Measurements from ENCODE around the gene RASD1. TPM values are rescaled to one million over a fixed set of nuclear protein-coding genes. Genes with fewer than 3 reads are reported as not detected.
A peak's percentile ranks its signal among the peaks of the same experiment; 100 is the strongest.

RASD1 gene
- total RNA-seq, 5 donors from 2014 or later (not counting 1 experiment from before 2014, with no cell fraction given) = 0.70 to 2.9 (median 2.0) TPM

DNA sequence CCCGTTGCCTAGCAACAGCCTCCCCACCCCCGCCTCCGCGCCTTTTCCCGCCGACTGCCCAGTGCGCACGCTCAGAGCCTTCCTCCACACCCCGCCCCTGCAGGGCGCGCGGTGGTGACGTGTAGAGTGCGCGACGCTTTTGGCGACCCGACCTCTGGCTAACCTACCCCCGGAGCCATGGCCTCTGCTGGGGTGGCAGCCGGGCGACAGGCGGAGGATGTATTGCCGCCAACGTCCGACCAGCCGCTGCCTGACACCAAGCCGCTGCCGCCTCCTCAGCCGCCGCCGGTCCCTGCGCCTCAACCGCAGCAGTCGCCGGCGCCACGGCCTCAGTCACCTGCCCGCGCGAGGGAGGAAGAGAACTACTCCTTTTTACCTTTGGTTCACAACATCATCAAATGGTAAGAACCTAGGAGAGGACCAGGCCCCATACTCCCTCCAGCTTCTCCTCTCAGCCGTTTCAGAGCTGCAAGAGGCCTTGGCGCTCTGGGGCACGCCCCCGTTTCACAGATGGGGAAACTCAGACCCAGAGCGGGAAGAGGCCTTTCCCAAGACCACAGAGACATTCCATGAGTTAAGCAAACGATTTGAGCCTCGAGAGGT, 19.2 kb downstream of the RASD1 start, which contains the start of gene MED9:
Gene MED9, plus strand, starts transcription at position 136 of the 603 bp plus-strand sequence. Its CDS starts 42 bp downstream, at position 178.
- peaks cover 42 to 51% (median 49%) of the 10 kb centered on the region in 3 donors for H3K4me1 Mint-ChIP-seq
- H3K9me3 ChIP-seq = no peaks in the 10 kb centered on the region
- peak within 1 kb of the TSS; percentile 88 to 92 (median 89) for H3K4me3 Mint-ChIP-seq
- H3K36me3 Mint-ChIP-seq = peaks cover 11% of the 10 kb centered on the region
- H3K9me3 Mint-ChIP-seq = no peaks in the 10 kb centered on the region
- H3K4me3 ChIP-seq (ENCODE audit: control insufficient read depth in 1 of 2, extremely low read depth in 1 of 2, low read length in 1 of 2) = peak within 1 kb of the TSS; percentile 82 to 88
- H3K27me3 Mint-ChIP-seq = peaks cover 0 to 7% of the 10 kb centered on the region in 2 donors
- peak; percentile 86 to 98 (median 92) for DNase-seq
- ATAC-seq (replicated peaks in 1 of 4) = peak; percentile 97 to 98 (median 97)
- peak within 1 kb of the TSS; percentile 82 to 83 for H3K27ac Mint-ChIP-seq
- H3K27ac ChIP-seq (ENCODE audit: low read length) = peak within 1 kb of the TSS; percentile 72
- H3K36me3 ChIP-seq (ENCODE audit: control insufficient read depth in 2 of 2, extremely low read depth in 1 of 2, insufficient read depth in 1 of 2, low read length in 1 of 2) = peaks cover 0 to 2% of the 10 kb centered on the region in 2 donors
- POLR2A ChIA-PET = no interaction called here
- H3K27me3 ChIP-seq (replicated peaks in 1 of 2; ENCODE audit: control insufficient read depth in 2 of 2, extremely low read depth in 1 of 2, insufficient read depth in 2 of 2, low read length in 1 of 2) = no peaks in the 10 kb centered on the region
- CTCF ChIA-PET = no interaction called here
- peaks cover 17 to 28% of the 10 kb centered on the region in 2 experiments for H3K4me1 ChIP-seq (ENCODE audit: control insufficient read depth in 1 of 2, extremely low read depth in 1 of 2, insufficient read depth in 2 of 2, low read length in 2 of 2)
- WGBS (ENCODE audit: insufficient coverage) = 0% methylated on average over 37 of the region's 47 CpGs

DNA sequence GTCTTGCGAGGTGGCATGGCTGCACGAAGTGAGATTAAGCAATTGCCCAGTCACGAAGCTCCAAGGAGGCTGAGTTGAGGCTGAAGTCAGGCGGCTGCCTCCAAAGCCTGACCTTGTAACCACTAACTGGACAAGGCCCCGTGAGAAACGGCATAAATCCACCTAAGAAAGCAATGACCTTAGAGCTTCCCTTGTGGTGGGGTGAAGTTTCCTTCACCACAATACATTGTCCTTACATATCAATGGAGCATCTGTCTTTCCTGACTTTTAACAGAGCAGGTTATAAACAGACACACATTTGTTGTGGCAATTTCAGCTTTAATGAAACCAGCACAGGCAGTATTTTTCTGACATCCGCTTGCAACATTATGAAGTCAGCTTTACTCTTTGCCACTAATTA, 21.9 kb downstream of the RASD1 start:
- no peaks in the 10 kb centered on the region for H3K36me3 Mint-ChIP-seq
- H3K4me1 Mint-ChIP-seq = peaks cover 22 to 28% (median 24%) of the 10 kb centered on the region in 3 donors
- Histone ChIP-seq H3K27ac (ENCODE audit: low read length) (no peak overlapping the region), H3K4me3 (ENCODE audit: control insufficient read depth in 1 of 2, extremely low read depth in 1 of 2, low read length in 1 of 2) (no peak overlapping the region), H3K27me3 (replicated peaks in 1 of 2; ENCODE audit: control insufficient read depth in 2 of 2, extremely low read depth in 1 of 2, insufficient read depth in 2 of 2, low read length in 1 of 2) (peaks cover 0 to 14% of the 10 kb centered on the region in 2 experiments), H3K9me3 (no peaks in the 10 kb centered on the region), H3K36me3 (ENCODE audit: control insufficient read depth in 2 of 2, extremely low read depth in 1 of 2, insufficient read depth in 1 of 2, low read length in 1 of 2) (no peaks in the 10 kb centered on the region), H3K4me1 (ENCODE audit: control insufficient read depth in 1 of 2, extremely low read depth in 1 of 2, insufficient read depth in 2 of 2, low read length in 2 of 2) (peaks cover 13 to 23% of the 10 kb centered on the region in 2 experiments)
- CTCF ChIA-PET = no interaction called here
- ATAC-seq (replicated peaks in 1 of 4) = no peak
- no peaks in the 10 kb centered on the region for H3K9me3 Mint-ChIP-seq
- POLR2A ChIA-PET = no interaction called here
- H3K27me3 Mint-ChIP-seq = peaks cover 0 to 19% of the 10 kb centered on the region in 2 donors
- no peak for DNase-seq
- WGBS (ENCODE audit: insufficient coverage) = 86% methylated on average over 3 of the region's 7 CpGs
- H3K4me3 Mint-ChIP-seq = no peak overlapping the region
- no peak overlapping the region for H3K27ac Mint-ChIP-seq

DNA sequence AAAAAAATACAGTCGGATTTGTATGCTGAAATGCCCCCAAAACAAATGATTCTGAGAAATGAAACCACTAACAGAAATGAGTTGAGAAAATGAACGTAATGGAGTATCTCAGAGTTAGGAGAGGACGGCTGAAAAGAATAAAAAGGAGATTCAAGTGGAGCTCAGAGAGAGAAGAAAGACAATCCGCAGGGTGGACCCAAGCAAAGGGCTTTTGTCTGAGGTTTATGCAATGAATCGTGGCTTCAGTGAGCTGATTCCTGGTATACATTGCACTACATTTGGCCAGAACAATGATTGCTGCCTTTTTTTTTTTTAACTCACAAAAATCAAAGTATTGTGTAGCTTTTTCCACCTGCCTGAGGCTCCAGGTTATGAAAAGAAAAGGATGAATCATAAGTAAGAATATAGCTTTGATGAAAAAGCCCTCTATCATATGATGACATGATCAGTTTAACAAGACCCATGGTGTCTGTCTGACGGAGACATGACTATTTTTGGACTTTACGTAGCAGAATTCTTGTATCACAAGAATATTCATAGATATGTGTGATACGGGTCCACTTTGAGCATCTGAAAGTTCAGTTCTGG, 23.8 kb downstream of the RASD1 start:
- no peak overlapping the region for H3K4me3 ChIP-seq (ENCODE audit: control insufficient read depth in 1 of 2, extremely low read depth in 1 of 2, low read length in 1 of 2)
- POLR2A ChIA-PET = interaction anchor here in 1 of 2 donors (0.7 kb wide), 1 partner anchor 272 kb away, joined by 3 read pairs; no protein-coding TSS in a partner anchor
- no peaks in the 10 kb centered on the region for H3K36me3 Mint-ChIP-seq

DNA sequence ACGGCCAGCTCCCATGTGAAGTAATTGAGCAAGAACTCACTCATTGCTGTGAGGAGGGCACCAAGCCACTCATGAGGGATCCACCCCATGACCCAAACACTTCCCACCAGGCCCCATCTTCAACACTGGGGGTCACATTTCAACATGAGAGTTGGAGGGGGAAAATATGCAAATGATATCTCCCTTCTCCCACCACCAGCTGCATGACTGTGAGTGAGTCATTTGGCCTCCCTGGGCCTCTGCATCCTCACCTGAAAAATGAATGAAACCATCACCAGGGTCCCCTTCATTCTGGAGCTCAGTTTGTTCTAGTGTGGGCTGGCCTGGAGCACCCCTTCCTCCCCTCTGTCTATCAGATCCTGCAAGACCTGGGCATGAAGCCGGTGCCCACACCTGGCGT, 26.2 kb downstream of the RASD1 start:
- H3K4me3 ChIP-seq (ENCODE audit: control insufficient read depth in 1 of 2, extremely low read depth in 1 of 2, low read length in 1 of 2) = no peak overlapping the region
- Mint-ChIP-seq H3K9me3 (no peaks in the 10 kb centered on the region), H3K4me1 (no peaks in the 10 kb centered on the region), H3K36me3 (no peaks in the 10 kb centered on the region), H3K27ac (no peak overlapping the region), H3K27me3 (peaks cover 2 to 32% of the 10 kb centered on the region in 2 donors), H3K4me3 (no peak overlapping the region)
- ChIA-PET POLR2A (no interaction called here), CTCF (interaction anchor here in 1 of 2 donors (0.5 kb wide), 1 partner anchor 746 kb away, joined by 3 read pairs; no protein-coding TSS in a partner anchor)
- DNase-seq (no peak), ATAC-seq (replicated peaks in 1 of 4) (no peak)
- WGBS (ENCODE audit: insufficient coverage) = no CpG with 5 or more reads among the region's 3 CpGs
- H3K27ac ChIP-seq (ENCODE audit: low read length) = no peak overlapping the region
- no peaks in the 10 kb centered on the region for H3K4me1 ChIP-seq (ENCODE audit: control insufficient read depth in 1 of 2, extremely low read depth in 1 of 2, insufficient read depth in 2 of 2, low read length in 2 of 2)
- peaks cover 0 to 23% of the 10 kb centered on the region in 2 experiments for H3K27me3 ChIP-seq (replicated peaks in 1 of 2; ENCODE audit: control insufficient read depth in 2 of 2, extremely low read depth in 1 of 2, insufficient read depth in 2 of 2, low read length in 1 of 2)
- no peaks in the 10 kb centered on the region for H3K9me3 ChIP-seq
- no peaks in the 10 kb centered on the region for H3K36me3 ChIP-seq (ENCODE audit: control insufficient read depth in 2 of 2, extremely low read depth in 1 of 2, insufficient read depth in 1 of 2, low read length in 1 of 2)

More for the DNA sequence above, 23.8 kb downstream of the RASD1 start:
- CTCF ChIA-PET = interaction anchor here in 1 of 2 donors (1.0 kb wide), 1 partner anchor 24 kb away, joined by 5 read pairs; no protein-coding TSS in a partner anchor
- no peaks in the 10 kb centered on the region for H3K9me3 Mint-ChIP-seq
- H3K27ac Mint-ChIP-seq = no peak overlapping the region
- H3K36me3 ChIP-seq (ENCODE audit: control insufficient read depth in 2 of 2, extremely low read depth in 1 of 2, insufficient read depth in 1 of 2, low read length in 1 of 2) = no peaks in the 10 kb centered on the region
- DNase-seq (no peak), ATAC-seq (replicated peaks in 1 of 4) (no peak)
- H3K27me3 Mint-ChIP-seq = peaks cover 0 to 25% of the 10 kb centered on the region in 2 donors
- peaks cover 7 to 10% (median 7%) of the 10 kb centered on the region in 3 donors for H3K4me1 Mint-ChIP-seq
- no peak overlapping the region for H3K4me3 Mint-ChIP-seq
- peaks cover 0 to 18% of the 10 kb centered on the region in 2 experiments for H3K27me3 ChIP-seq (replicated peaks in 1 of 2; ENCODE audit: control insufficient read depth in 2 of 2, extremely low read depth in 1 of 2, insufficient read depth in 2 of 2, low read length in 1 of 2)
- 55% methylated on average over 4 of the region's 8 CpGs for WGBS (ENCODE audit: insufficient coverage)
- H3K4me1 ChIP-seq (ENCODE audit: control insufficient read depth in 1 of 2, extremely low read depth in 1 of 2, insufficient read depth in 2 of 2, low read length in 2 of 2) = peaks cover 5 to 11% of the 10 kb centered on the region in 2 experiments
- H3K9me3 ChIP-seq = no peaks in the 10 kb centered on the region
- no peak overlapping the region for H3K27ac ChIP-seq (ENCODE audit: low read length)

DNA sequence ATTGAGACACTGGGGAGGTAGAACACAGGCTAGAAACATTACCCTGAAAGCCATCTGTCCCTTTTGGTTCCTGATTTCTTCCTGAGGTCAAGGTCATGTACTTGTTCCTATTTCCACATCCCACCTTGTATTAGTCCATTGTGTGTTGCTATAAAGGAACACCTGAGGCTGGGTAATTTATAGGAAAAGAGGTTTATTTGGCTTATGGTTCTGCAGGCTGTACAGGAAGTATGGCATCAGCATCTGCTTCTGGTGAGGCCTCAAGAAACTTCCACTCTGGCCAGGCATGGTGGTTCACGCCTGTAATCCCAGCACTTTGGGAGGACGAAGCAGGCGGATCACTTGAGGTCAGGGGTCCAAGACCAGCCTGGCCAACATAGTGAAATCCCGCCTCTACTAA, 26.8 kb downstream of the RASD1 start:
- ChIA-PET CTCF (interaction anchor here in 1 of 2 donors (0.5 kb wide), 1 partner anchor 746 kb away, joined by 3 read pairs; no protein-coding TSS in a partner anchor), POLR2A (no interaction called here)
- H3K9me3 ChIP-seq = no peaks in the 10 kb centered on the region
- no peak overlapping the region for H3K4me3 ChIP-seq (ENCODE audit: control insufficient read depth in 1 of 2, extremely low read depth in 1 of 2, low read length in 1 of 2)
- no peak overlapping the region for H3K27ac ChIP-seq (ENCODE audit: low read length)
- Mint-ChIP-seq H3K36me3 (no peaks in the 10 kb centered on the region), H3K9me3 (no peaks in the 10 kb centered on the region), H3K4me3 (no peak overlapping the region), H3K4me1 (no peaks in the 10 kb centered on the region), H3K27ac (no peak overlapping the region), H3K27me3 (peaks cover 8 to 37% of the 10 kb centered on the region in 2 donors)
- no peak for DNase-seq
- no peaks in the 10 kb centered on the region for H3K4me1 ChIP-seq (ENCODE audit: control insufficient read depth in 1 of 2, extremely low read depth in 1 of 2, insufficient read depth in 2 of 2, low read length in 2 of 2)
- ATAC-seq (replicated peaks in 1 of 4) = no peak
- H3K27me3 ChIP-seq (replicated peaks in 1 of 2; ENCODE audit: control insufficient read depth in 2 of 2, extremely low read depth in 1 of 2, insufficient read depth in 2 of 2, low read length in 1 of 2) = peaks cover 0 to 24% of the 10 kb centered on the region in 2 experiments
- WGBS (ENCODE audit: insufficient coverage) = 88% methylated on average over 4 of the region's 4 CpGs
- no peaks in the 10 kb centered on the region for H3K36me3 ChIP-seq (ENCODE audit: control insufficient read depth in 2 of 2, extremely low read depth in 1 of 2, insufficient read depth in 1 of 2, low read length in 1 of 2)

DNA sequence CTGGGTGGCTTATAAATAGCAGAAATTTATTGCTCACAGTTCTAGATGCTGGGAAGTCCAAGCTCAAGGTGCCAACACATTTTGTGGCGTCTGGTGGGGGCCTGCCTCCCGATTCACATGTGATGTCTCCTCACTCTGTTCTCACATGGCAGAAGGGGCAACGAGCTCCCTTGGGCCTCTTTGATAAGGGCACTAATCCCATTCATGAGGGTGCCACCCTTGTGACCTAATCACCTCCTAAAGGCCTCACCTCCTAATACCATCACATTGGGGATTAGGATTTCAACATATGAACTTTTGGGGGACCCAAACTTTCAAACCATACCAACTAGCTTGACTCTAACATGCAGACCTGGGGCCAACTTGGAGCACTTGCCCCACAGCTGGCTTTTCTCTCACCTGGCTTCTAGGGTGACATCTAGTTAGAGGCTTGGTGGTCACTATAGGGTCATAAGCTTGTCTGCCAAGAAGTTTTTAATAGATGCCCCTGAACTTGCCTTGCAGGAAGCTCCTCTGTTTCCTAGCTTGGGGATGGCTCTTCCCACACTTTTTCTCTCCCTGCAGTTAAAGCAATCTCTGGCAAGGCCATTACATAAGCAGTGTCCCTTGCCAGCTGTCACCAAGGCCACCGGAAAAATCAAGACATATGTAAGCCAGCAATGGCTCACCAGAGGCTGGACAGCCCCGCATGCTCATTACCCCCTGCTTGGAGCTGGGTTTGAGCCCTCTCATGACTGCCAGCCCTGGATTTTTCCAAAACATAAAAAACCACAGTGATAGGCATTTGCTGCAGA, 27.8 kb downstream of the RASD1 start:
- DNase-seq = no peak
- CTCF ChIA-PET = interaction anchor here in 1 of 2 donors (0.5 kb wide), 1 partner anchor 130 kb away, joined by 6 read pairs; no protein-coding TSS in a partner anchor
- no peak overlapping the region for H3K27ac Mint-ChIP-seq
- peaks cover 11 to 38% of the 10 kb centered on the region in 2 donors for H3K27me3 Mint-ChIP-seq
- H3K4me1 Mint-ChIP-seq = no peaks in the 10 kb centered on the region
- H3K36me3 ChIP-seq (ENCODE audit: control insufficient read depth in 2 of 2, extremely low read depth in 1 of 2, insufficient read depth in 1 of 2, low read length in 1 of 2) = no peaks in the 10 kb centered on the region
- no peak for ATAC-seq (replicated peaks in 1 of 4)
- POLR2A ChIA-PET = no interaction called here
- 77% methylated on average over 5 of the region's 5 CpGs for WGBS (ENCODE audit: insufficient coverage)
- H3K27me3 ChIP-seq (replicated peaks in 1 of 2; ENCODE audit: control insufficient read depth in 2 of 2, extremely low read depth in 1 of 2, insufficient read depth in 2 of 2, low read length in 1 of 2) = peaks cover 0 to 24% of the 10 kb centered on the region in 2 experiments
- H3K4me1 ChIP-seq (ENCODE audit: control insufficient read depth in 1 of 2, extremely low read depth in 1 of 2, insufficient read depth in 2 of 2, low read length in 2 of 2) = no peaks in the 10 kb centered on the region
- H3K36me3 Mint-ChIP-seq = no peaks in the 10 kb centered on the region
- H3K27ac ChIP-seq (ENCODE audit: low read length) = no peak overlapping the region
- no peak overlapping the region for H3K4me3 Mint-ChIP-seq
- no peak overlapping the region for H3K4me3 ChIP-seq (ENCODE audit: control insufficient read depth in 1 of 2, extremely low read depth in 1 of 2, low read length in 1 of 2)
- H3K9me3 ChIP-seq = no peaks in the 10 kb centered on the region
- no peaks in the 10 kb centered on the region for H3K9me3 Mint-ChIP-seq
